ENCODE measurements around the gene ZFYVE21. TPM values are rescaled to one million over a fixed set of nuclear protein-coding genes. Genes with fewer than 3 reads are reported as not detected.

Gene ZFYVE21
- total RNA-seq, 1 experiment from 2014 or later: 47.2 TPM

DNA sequence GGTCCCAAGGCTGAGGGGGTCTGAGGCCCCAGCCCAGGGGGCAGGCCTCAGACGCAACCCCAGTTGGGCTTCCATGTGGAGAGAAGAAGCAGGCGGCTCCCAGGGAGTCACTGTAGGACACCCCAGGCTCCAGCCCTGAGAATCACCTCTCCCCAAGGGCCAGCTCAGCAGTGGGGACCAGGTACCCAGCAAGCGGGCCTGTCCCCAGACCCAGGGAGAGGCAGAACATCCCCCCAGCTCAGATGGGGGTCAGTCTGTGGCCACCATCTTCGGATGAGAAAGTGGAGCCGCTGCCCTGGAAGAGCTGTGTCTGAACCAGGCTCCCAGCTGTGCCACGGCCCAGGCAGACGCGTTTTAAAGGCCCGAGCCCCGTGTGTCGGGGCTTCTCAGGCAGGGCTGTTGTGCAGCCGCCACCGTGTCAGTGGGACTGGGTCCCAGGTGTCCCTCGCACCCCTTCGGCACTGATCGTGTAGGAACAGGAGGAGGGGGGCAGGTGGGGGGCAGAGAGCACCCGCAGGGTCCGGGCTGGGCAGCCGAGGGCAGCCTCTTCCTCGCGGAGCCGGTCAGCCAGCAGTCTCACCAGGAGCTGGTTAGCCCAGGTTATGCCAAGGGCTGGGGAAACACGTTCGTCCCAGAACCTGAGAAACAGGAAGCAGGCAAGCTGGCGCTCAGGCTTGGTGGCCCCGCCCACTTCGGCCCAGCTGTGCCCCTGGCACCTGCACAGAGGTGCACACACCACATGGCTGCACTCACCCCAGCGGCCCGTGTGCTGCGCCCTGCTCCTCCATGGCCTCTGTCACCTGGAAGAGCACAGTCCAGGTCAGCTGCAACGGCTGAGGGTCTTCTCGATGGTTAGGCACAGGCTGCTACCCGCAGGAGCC, 17.0 kb upstream of the ZFYVE21 start:
- ChIA-PET CTCF (no interaction called here), POLR2A (ENCODE audit: unreplicated experiment) (interaction anchor here (0.7 kb wide), 1 partner anchor 140 kb away, joined by 3 read pairs; no protein-coding TSS in a partner anchor)
- no peaks in the 10 kb centered on the region for H3K79me2 ChIP-seq (ENCODE audit: low read length)
- TF ChIP-seq EZH2 (IDR thresholded peaks at IDR 0.05; ENCODE audit: low read length, unreplicated experiment): no peak
- no peak for TF ChIP-seq EZH2phosphoT487 (IDR thresholded peaks at IDR 0.05; ENCODE audit: borderline replicate concordance, low read length)
- TF ChIP-seq, protein P1, sequence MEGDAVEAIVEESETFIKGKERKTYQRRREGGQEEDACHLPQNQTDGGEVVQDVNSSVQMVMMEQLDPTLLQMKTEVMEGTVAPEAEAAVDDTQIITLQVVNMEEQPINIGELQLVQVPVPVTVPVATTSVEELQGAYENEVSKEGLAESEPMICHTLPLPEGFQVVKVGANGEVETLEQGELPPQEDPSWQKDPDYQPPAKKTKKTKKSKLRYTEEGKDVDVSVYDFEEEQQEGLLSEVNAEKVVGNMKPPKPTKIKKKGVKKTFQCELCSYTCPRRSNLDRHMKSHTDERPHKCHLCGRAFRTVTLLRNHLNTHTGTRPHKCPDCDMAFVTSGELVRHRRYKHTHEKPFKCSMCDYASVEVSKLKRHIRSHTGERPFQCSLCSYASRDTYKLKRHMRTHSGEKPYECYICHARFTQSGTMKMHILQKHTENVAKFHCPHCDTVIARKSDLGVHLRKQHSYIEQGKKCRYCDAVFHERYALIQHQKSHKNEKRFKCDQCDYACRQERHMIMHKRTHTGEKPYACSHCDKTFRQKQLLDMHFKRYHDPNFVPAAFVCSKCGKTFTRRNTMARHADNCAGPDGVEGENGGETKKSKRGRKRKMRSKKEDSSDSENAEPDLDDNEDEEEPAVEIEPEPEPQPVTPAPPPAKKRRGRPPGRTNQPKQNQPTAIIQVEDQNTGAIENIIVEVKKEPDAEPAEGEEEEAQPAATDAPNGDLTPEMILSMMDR (conservative IDR thresholded peaks at IDR 0.05; ENCODE audit: low read depth, low read length): no peak
- peaks cover 6% of the 10 kb centered on the region for H3F3A ChIP-seq (ENCODE audit: low read length, unreplicated experiment)
- no peak overlapping the region for H3K27ac ChIP-seq (ENCODE audit: low read length)
- peak; percentile 3; the same call in 1 of the 2 replicates for ATAC-seq
- peak; percentile 28 for DNase-seq
- H3K4me1 ChIP-seq (ENCODE audit: insufficient read depth, low read length): peaks cover 4% of the 10 kb centered on the region; the same call in 1 of the 2 replicates
- intact Hi-C loops (cut with micrococcal nuclease): no loop called here
- H3K9me3 ChIP-seq (ENCODE audit: low read length): no peaks in the 10 kb centered on the region
- H3K4me3 ChIP-seq (ENCODE audit: low read length): no peak overlapping the region
- H3K9ac ChIP-seq (ENCODE audit: low read length): no peak overlapping the region
- BruUV-seq (replicated peaks): no TSS peak
- H2AFZ ChIP-seq (ENCODE audit: low read length): no peak overlapping the region
- peaks cover 8% of the 10 kb centered on the region; the same call in 1 of the 2 replicates for H4K20me1 ChIP-seq (ENCODE audit: low read length)
- no peaks in the 10 kb centered on the region for H3K27me3 ChIP-seq (ENCODE audit: low read length)
- H3K4me2 ChIP-seq (ENCODE audit: low read length): no peak overlapping the region
- H3K36me3 ChIP-seq (ENCODE audit: low read depth, low read length): peaks cover 34% of the 10 kb centered on the region; the same call in 1 of the 2 replicates
- no peaks in the 10 kb centered on the region for H3K9me2 ChIP-seq (replicated peaks; ENCODE audit: low read length)

DNA sequence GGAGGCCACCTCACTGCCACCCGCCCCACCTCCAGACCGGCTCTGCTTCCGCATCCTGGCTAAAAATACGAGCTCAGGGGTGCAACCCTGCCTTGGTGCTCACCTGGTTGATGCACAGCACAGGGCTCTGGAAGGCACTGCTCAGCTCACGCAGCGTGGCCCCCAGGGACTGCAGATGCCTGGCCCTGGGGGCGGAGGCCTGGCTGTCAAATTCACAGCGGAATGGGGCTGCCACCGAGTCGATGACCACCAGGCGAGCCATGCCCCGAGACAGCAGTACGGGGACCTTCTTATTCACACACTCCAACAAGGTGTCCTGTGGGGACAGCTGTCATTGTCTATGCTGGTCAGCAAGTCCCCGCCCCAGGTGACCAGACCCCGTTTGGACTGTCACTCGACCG, 16.3 kb upstream of the ZFYVE21 start:
- ATAC-seq: no peak
- BruUV-seq (replicated peaks): no TSS peak
- CTCF ChIA-PET: no interaction called here

More for the DNA sequence above, 16.3 kb upstream of the ZFYVE21 start:
- intact Hi-C loops (cut with micrococcal nuclease): no loop called here
- no peak for DNase-seq
- Histone ChIP-seq H3K9me2 (replicated peaks; ENCODE audit: low read length) (no peaks in the 10 kb centered on the region), H3K4me1 (ENCODE audit: insufficient read depth, low read length) (no peaks in the 10 kb centered on the region), H3K9ac (ENCODE audit: low read length) (no peak overlapping the region), H2AFZ (ENCODE audit: low read length) (no peak overlapping the region), H3K79me2 (ENCODE audit: low read length) (no peaks in the 10 kb centered on the region), H3K4me3 (ENCODE audit: low read length) (no peak overlapping the region), H3K27ac (ENCODE audit: low read length) (no peak overlapping the region), H4K20me1 (ENCODE audit: low read length) (peaks cover 8% of the 10 kb centered on the region; the same call in 1 of the 2 replicates), H3K36me3 (ENCODE audit: low read depth, low read length) (peaks cover 28% of the 10 kb centered on the region; the same call in 1 of the 2 replicates), H3K27me3 (ENCODE audit: low read length) (no peaks in the 10 kb centered on the region), H3K9me3 (ENCODE audit: low read length) (no peaks in the 10 kb centered on the region), H3K4me2 (ENCODE audit: low read length) (no peak overlapping the region), H3F3A (ENCODE audit: low read length, unreplicated experiment) (peaks cover 6% of the 10 kb centered on the region)
- POLR2A ChIA-PET (ENCODE audit: unreplicated experiment): interaction anchor here (0.7 kb wide), 1 partner anchor 141 kb away, joined by 3 read pairs; no protein-coding TSS in a partner anchor
- TF ChIP-seq, protein P1 (conservative IDR thresholded peaks at IDR 0.05; ENCODE audit: low read depth, low read length): no peak
- no peak for TF ChIP-seq EZH2phosphoT487 (IDR thresholded peaks at IDR 0.05; ENCODE audit: borderline replicate concordance, low read length)
- TF ChIP-seq EZH2 (IDR thresholded peaks at IDR 0.05; ENCODE audit: low read length, unreplicated experiment): no peak

All from PC-3 (cell line).